Daoy (cell line): Measurements from ENCODE around the gene CACNA1A. TPM values are rescaled to one million over a fixed set of nuclear protein-coding genes. Genes with fewer than 3 reads are reported as not detected.

Source experiments
- DNase-seq: peaks from one replicate; pipeline ENCODE4 v3.0.0-alpha.2; 2015; ENCODE audit warnings: low read depth
- total RNA-seq: library from RNA; depleted of rRNA; stranded (reverse); fragments of >200 nt; shearing (Covaris generic); gene quantifications from 2 replicates; pipeline ENCODE4 v1.2.3, GENCODE V29; 2014

CACNA1A gene
- total RNA-seq, 1 experiment from 2014 or later, result 5.0 TPM

GRCh38 chr19:13165162-13165997 lies 340.9 kb downstream of the CACNA1A start:
- DNase-seq, result peak; percentile 56

DNA sequence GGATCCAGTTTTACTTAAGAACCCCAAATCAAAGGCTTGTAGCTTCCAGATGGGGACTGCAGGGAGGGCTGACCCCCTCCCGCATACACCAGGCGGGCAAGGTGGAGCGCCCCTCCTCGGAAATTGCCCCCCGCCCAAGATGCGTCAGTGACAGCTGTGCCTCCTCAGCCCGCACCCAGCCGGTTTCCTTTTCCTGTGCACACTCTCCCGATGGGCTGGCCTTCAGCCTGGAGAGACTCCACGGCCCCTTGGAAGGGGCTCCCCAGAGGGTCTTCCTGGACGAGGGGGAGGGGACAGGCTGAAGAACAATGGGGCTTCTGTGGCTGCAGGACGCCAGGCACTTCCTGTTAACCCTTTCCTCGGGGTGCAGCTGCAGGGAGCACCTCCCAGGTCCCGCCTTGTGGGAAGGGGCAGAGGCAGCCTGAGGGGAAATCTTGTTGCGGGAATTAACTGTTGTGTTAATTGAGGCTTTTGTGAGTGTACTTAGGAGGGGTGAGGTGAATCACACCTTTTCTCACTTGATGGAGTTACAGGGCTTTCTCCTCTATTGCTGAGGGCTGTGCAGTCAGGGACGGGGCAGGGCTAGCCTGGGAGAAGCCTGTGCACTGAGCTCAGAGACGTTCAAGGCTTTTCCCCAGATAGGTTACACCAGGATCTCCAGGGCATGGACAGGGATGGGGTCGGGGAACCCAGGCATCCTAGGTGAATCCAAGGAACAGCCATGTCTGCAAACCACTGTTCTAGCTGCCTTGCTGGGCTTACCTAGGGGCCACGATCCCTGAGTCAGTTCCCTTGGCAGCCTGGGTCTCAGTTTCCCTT lies 341.7 kb downstream of the CACNA1A start:
- peak; percentile 88 for DNase-seq

- peak; percentile 88 for DNase-seq
Measured at GRCh38 chr19:13163609-13164342, 342.5 kb downstream of the CACNA1A start.

DNA sequence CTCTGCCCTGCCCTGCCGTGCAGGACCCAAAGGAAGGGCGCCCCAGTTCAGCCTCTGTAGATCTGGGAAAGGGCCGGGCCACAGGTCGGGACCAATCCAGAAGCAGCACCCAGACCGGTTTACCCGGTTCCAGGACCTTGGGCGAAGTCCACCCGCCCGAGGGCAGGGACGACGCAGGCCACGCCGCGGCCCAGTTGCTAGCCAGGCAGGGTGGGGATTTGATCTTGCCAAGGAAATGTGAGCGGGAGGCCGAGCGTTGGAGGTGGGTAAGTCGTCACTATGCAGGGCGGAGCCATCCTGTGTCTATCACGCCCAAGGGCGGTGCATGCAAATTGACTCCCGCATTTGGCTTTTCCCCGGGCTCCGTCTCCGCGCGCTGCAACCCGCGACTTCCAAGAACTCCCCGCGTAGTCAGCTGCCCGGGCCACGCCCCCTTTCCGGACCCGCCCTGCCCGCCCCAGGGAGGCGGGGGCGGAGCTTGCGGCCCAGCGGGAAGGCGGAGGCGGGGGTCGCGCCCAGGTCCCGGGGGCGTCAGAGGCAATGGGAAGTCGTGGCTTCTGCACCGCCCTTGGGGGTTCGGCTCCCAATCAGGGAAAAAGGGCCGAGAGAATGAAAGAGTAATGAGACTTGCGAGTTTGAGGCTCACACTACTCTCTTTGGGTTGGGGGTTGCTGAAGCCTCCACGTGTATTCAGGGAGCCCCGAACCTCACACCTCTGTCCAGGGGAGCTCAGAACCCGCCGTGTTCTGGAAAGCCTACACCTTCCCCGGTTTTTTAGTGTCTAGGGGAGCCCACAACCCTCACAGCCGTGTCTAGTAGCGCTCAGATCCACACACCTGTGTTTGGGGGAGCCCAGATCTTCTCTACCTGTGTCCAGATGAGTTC lies 343.3 kb downstream of the CACNA1A start:
- peak; percentile 98 for DNase-seq

DNA sequence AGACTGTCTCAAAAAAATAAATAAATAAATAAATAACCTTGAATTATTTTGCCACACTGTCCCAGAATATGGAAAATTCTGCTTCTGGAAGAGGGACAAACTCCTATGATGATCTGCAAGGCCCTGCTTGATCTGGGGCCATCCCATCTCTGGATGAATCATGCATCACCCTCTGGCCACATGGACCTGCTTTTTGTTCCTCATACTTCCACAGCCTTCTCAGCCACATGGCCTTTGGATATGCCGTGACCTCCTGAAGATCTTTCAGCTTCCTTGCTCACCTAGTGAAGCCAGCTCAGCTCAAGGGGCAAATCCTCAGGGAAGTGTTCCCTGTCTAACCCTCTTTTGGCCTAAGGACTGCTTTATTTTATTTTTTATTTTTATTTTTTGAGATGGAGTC lies 345.7 kb downstream of the CACNA1A start:
- DNase-seq, result peak; percentile 42

DNA sequence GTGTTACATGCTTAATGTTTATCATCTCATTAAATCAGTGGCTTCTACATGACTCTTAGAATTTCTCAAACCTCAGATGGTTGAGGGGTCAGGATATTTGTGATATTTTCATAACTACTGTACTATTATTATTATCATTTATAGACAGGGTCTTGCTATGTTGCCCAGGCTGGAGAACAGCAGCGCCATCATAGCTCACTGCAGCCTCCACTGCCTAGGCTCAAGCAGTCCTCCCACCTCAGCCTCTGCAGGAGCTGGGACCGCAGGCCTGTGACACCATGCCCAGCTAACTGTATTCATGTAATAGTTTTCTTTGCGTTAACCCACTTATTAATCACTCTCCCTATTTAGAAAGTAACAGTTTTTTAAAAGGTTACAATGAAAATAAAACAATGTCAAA lies 346.6 kb downstream of the CACNA1A start:
- no peak for DNase-seq
